Measurements from ENCODE around the gene BATF.

- TF ChIP-seq POLR2AphosphoS5 (IDR thresholded peaks at IDR 0.05; ENCODE audit: borderline replicate concordance, low read depth, low read length) (no peak), EZH2 (IDR thresholded peaks at IDR 0.05) (no peak), FOXP2 (optimal IDR thresholded peaks at IDR 0.05; ENCODE audit: control extremely low read depth, extremely low read length, insufficient read depth) (no peak)
Observed at GRCh38 chr14:75479770-75480600, 42.3 kb upstream of the BATF start.

Data from SK-N-MC (cell line).